ENCODE results near the gene SLC15A3. TPM values are rescaled to one million over a fixed set of nuclear protein-coding genes. Genes with fewer than 3 reads are reported as not detected.

SLC15A3 gene
- total RNA-seq, 1 experiment from 2014 or later = 10.0 TPM

- no peak for DNase-seq (ENCODE audit: low read depth)
These were observed 60.8 kb downstream of the SLC15A3 start for GRCh38 chr11:60891103-60891741.

GRCh38 chr11:60890696-60891095, 61.3 kb downstream of the SLC15A3 start:
- no peak for DNase-seq (ENCODE audit: low read depth)

DNA sequence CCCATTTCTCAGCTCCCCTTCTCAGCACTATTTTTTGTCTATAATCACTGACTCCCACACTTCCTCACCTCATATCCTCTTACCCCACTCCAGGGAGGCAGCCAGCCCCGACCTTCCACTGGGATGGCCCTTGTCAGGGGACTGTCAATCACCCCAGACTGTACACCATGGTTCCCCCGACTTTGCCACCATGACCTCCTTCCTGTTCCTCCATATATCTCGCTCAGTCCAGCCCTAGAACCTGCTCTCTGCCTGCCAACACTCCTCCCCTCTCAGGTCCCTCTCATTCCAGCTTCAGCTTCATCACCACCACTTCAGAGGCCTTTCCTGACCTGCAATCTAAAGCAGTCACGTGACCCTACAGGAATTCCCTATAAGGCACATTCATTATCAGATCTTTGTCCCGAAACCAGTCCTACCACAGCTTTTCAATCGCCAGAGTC, 62.1 kb downstream of the SLC15A3 start:
- no peak for DNase-seq (ENCODE audit: low read depth)

DNA sequence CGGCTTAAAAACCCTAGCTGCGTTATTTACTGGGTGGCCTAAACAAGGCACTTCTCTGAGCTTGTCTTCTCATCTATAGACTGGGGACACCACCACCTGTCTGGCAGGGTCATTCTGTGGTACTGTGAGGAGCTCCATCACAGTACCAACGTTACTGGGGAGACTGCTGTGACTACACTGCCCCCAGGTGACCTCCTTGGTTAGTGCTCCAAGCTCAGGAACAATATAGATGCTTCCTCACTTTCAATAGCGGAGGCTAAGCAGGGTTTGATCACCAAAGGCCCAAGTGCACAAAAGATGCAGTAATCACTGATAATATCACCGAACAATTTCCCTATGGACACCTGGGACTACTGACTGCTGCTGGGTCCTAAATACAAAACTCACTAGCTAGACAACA, 64.4 kb downstream of the SLC15A3 start:
- peak; percentile 56 for DNase-seq (ENCODE audit: low read depth)

Other genes starting within 250 kb of the SLC15A3 start
- not detected in 2 replicates for gene MS4A18, start 227.5 kb downstream of the SLC15A3 start, total RNA-seq (2014; rRNA removed; shearing (Covaris generic))
- gene MS4A15, start 195.3 kb downstream of the SLC15A3 start, total RNA-seq (2014; rRNA removed; shearing (Covaris generic)) = not detected in 2 replicates
- gene MS4A10, start 166.8 kb downstream of the SLC15A3 start, total RNA-seq (2014; rRNA removed; shearing (Covaris generic)) = not detected in 2 replicates
- gene CCDC86, start 110.1 kb downstream of the SLC15A3 start, total RNA-seq (2014; rRNA removed; shearing (Covaris generic)) = 10.1 and 13.5 TPM in 2 replicates
- gene PTGDR2, start 96.2 kb downstream of the SLC15A3 start, total RNA-seq (2014; rRNA removed; shearing (Covaris generic)) = not detected in 2 replicates
- 3.7 and 4.6 TPM in 2 replicates for gene ZP1, start 84.6 kb downstream of the SLC15A3 start, total RNA-seq (2014; rRNA removed; shearing (Covaris generic))
- gene PRPF19, start 45.6 kb downstream of the SLC15A3 start, total RNA-seq (2014; rRNA removed; shearing (Covaris generic)) = 86.6 and 100.0 TPM in 2 replicates
- gene TMEM109, start 38.0 kb downstream of the SLC15A3 start, total RNA-seq (2014; rRNA removed; shearing (Covaris generic)) = 81.6 and 88.6 TPM in 2 replicates
- gene TMEM132A, start 27.7 kb downstream of the SLC15A3 start, total RNA-seq (2014; rRNA removed; shearing (Covaris generic)) = 29.2 and 44.6 TPM in 2 replicates
- gene CD6, start 19.5 kb upstream of the SLC15A3 start, total RNA-seq (2014; rRNA removed; shearing (Covaris generic)) = not detected in 2 replicates
- not detected in 2 replicates for gene CD5, start 150.3 kb upstream of the SLC15A3 start, total RNA-seq (2014; rRNA removed; shearing (Covaris generic))
- 11.5 TPM in 2 replicates for gene VPS37C, start 209.2 kb upstream of the SLC15A3 start, total RNA-seq (2014; rRNA removed; shearing (Covaris generic))

All from RPMI7951 (cell line).